BLaER1 (cell line): ENCODE measurements around the gene IQGAP2.
"Not testable (repeated sequence)": the region's sequence is repeated elsewhere in the genome, so short reads cannot be mapped to it uniquely, and the experiment has no call there.

ENCODE experiments used
- H3K27ac ChIP-seq: shearing (Covaris generic); formaldehyde crosslinking; 2 replicates; pipeline ENCODE4 v1.8.1; 2022
- H3K27me3 ChIP-seq: shearing (Covaris generic); formaldehyde crosslinking; 2 replicates; pipeline ENCODE4 v1.8.1; 2022
- H3K36me3 ChIP-seq: shearing (Covaris generic); formaldehyde crosslinking; 2 replicates; pipeline ENCODE4 v1.8.1; 2022
- H3K4me1 ChIP-seq: shearing (Covaris generic); formaldehyde crosslinking; 2 replicates; pipeline ENCODE4 v1.8.1; 2022
- H3K4me2 ChIP-seq: shearing (Covaris generic); formaldehyde crosslinking; 2 replicates; pipeline ENCODE4 v1.8.1; 2022
- H3K4me3 ChIP-seq: shearing (Covaris generic); formaldehyde crosslinking; 2 replicates; pipeline ENCODE4 v1.8.1; 2022
- H3K9ac ChIP-seq: shearing (Covaris generic); formaldehyde crosslinking; 2 replicates; pipeline ENCODE4 v1.8.1; 2022
- H3K9me3 ChIP-seq: shearing (Covaris generic); formaldehyde crosslinking; 2 replicates; pipeline ENCODE4 v1.8.1; 2022
- H4K20me1 ChIP-seq: shearing (Covaris generic); formaldehyde crosslinking; 2 replicates; pipeline ENCODE4 v1.8.1; 2022
- Cebpa-rat ChIP-seq: shearing (Covaris generic); IDR thresholded peaks from 2 replicates; pipeline ENCODE4 v1.8.1; 2022

IQGAP2 gene

GRCh38 chr5:76664079-76664478 is 261.0 kb downstream of the IQGAP2 start:
- no peak for TF ChIP-seq Cebpa-rat
- Histone ChIP-seq H3K27me3 (no peaks in the 10 kb centered on the region), H3K27ac (no peak overlapping the region), H3K9ac (no peak overlapping the region), H3K4me3 (no peak overlapping the region), H3K4me1 (no peaks in the 10 kb centered on the region), H3K36me3 (peaks cover 75% of the 10 kb centered on the region), H3K4me2 (no peak overlapping the region), H3K9me3 (no peaks in the 10 kb centered on the region), H4K20me1 (no peaks in the 10 kb centered on the region)

- Histone ChIP-seq H3K9ac (no peak overlapping the region), H3K4me3 (no peak overlapping the region), H4K20me1 (no peaks in the 10 kb centered on the region), H3K4me1 (no peaks in the 10 kb centered on the region), H3K36me3 (peaks cover 86% of the 10 kb centered on the region), H3K4me2 (no peak overlapping the region), H3K9me3 (no peaks in the 10 kb centered on the region), H3K27me3 (no peaks in the 10 kb centered on the region), H3K27ac (no peak overlapping the region)
- TF ChIP-seq Cebpa-rat = no peak
Observed at GRCh38 chr5:76667495-76667894, 264.4 kb downstream of the IQGAP2 start.

- Histone ChIP-seq H4K20me1 (no peaks in the 10 kb centered on the region), H3K27ac (no peak overlapping the region), H3K4me3 (no peak overlapping the region), H3K4me2 (no peak overlapping the region), H3K9ac (no peak overlapping the region), H3K27me3 (no peaks in the 10 kb centered on the region), H3K36me3 (peaks cover 87% of the 10 kb centered on the region), H3K9me3 (no peaks in the 10 kb centered on the region), H3K4me1 (no peaks in the 10 kb centered on the region)
- TF ChIP-seq Cebpa-rat = no peak
Observed at GRCh38 chr5:76669245-76669644, 266.2 kb downstream of the IQGAP2 start.

- H3K9me3 ChIP-seq = no peaks in the 10 kb centered on the region
- no peaks in the 10 kb centered on the region for H4K20me1 ChIP-seq
- H3K4me2 ChIP-seq = no peak overlapping the region
- H3K27ac ChIP-seq = no peak overlapping the region
- H3K27me3 ChIP-seq = no peaks in the 10 kb centered on the region
- no peaks in the 10 kb centered on the region for H3K4me1 ChIP-seq
- H3K9ac ChIP-seq = no peak overlapping the region
- peaks cover 87% of the 10 kb centered on the region for H3K36me3 ChIP-seq
- H3K4me3 ChIP-seq = no peak overlapping the region
- no peak for TF ChIP-seq Cebpa-rat
Observed at GRCh38 chr5:76670508-76670907, 267.4 kb downstream of the IQGAP2 start.

GRCh38 chr5:76672242-76672641 is 269.2 kb downstream of the IQGAP2 start:
- Histone ChIP-seq H3K4me1 (no peaks in the 10 kb centered on the region), H3K9me3 (no peaks in the 10 kb centered on the region), H4K20me1 (no peaks in the 10 kb centered on the region), H3K4me3 (no peak overlapping the region), H3K36me3 (peaks cover 90% of the 10 kb centered on the region), H3K9ac (no peak overlapping the region), H3K27ac (no peak overlapping the region), H3K4me2 (no peak overlapping the region), H3K27me3 (no peaks in the 10 kb centered on the region)
- no peak for TF ChIP-seq Cebpa-rat

GRCh38 chr5:76673125-76673524 is 270.0 kb downstream of the IQGAP2 start:
- Histone ChIP-seq H3K4me1 (no peaks in the 10 kb centered on the region), H3K27me3 (no peaks in the 10 kb centered on the region), H3K4me3 (no peak overlapping the region), H3K9ac (no peak overlapping the region), H3K9me3 (no peaks in the 10 kb centered on the region), H3K36me3 (peaks cover 90% of the 10 kb centered on the region), H4K20me1 (no peaks in the 10 kb centered on the region), H3K27ac (no peak overlapping the region), H3K4me2 (no peak overlapping the region)
- TF ChIP-seq Cebpa-rat = no peak

- H3K27ac ChIP-seq = no peak overlapping the region
- H3K27me3 ChIP-seq = no peaks in the 10 kb centered on the region
- no peaks in the 10 kb centered on the region for H3K4me1 ChIP-seq
- TF ChIP-seq Cebpa-rat = no peak
- no peak overlapping the region for H3K4me3 ChIP-seq
- H3K9me3 ChIP-seq = no peaks in the 10 kb centered on the region
- peaks cover 96% of the 10 kb centered on the region for H3K36me3 ChIP-seq
- H3K4me2 ChIP-seq = no peak overlapping the region
- H4K20me1 ChIP-seq = no peaks in the 10 kb centered on the region
- H3K9ac ChIP-seq = no peak overlapping the region
Observed at GRCh38 chr5:76674330-76675066, 271.4 kb downstream of the IQGAP2 start.

- H3K4me2 ChIP-seq = no peak overlapping the region
- no peaks in the 10 kb centered on the region for H3K9me3 ChIP-seq
- H3K4me1 ChIP-seq = no peaks in the 10 kb centered on the region
- peaks cover 96% of the 10 kb centered on the region for H3K36me3 ChIP-seq
- H3K27me3 ChIP-seq = no peaks in the 10 kb centered on the region
- H3K4me3 ChIP-seq = no peak overlapping the region
- no peak for TF ChIP-seq Cebpa-rat
- no peaks in the 10 kb centered on the region for H4K20me1 ChIP-seq
- H3K27ac ChIP-seq = no peak overlapping the region
- no peak overlapping the region for H3K9ac ChIP-seq
Observed at GRCh38 chr5:76675364-76675763, 272.3 kb downstream of the IQGAP2 start.

GRCh38 chr5:76677849-76678472 is 274.9 kb downstream of the IQGAP2 start:
- no peaks in the 10 kb centered on the region for H3K27me3 ChIP-seq
- no peak for TF ChIP-seq Cebpa-rat
- no peak overlapping the region for H3K9ac ChIP-seq
- no peak overlapping the region for H3K4me2 ChIP-seq
- H3K27ac ChIP-seq = no peak overlapping the region
- no peaks in the 10 kb centered on the region for H4K20me1 ChIP-seq
- H3K4me3 ChIP-seq = no peak overlapping the region
- peaks cover 14% of the 10 kb centered on the region for H3K4me1 ChIP-seq
- peaks cover 81% of the 10 kb centered on the region for H3K36me3 ChIP-seq
- no peaks in the 10 kb centered on the region for H3K9me3 ChIP-seq

- no peak for TF ChIP-seq Cebpa-rat
- Histone ChIP-seq H3K27ac (no peak overlapping the region), H3K4me3 (no peak overlapping the region), H4K20me1 (no peaks in the 10 kb centered on the region), H3K4me1 (peaks cover 27% of the 10 kb centered on the region), H3K9ac (no peak overlapping the region), H3K27me3 (no peaks in the 10 kb centered on the region), H3K36me3 (peaks cover 74% of the 10 kb centered on the region), H3K4me2 (no peak overlapping the region), H3K9me3 (no peaks in the 10 kb centered on the region)
Observed at GRCh38 chr5:76679231-76679630, 276.1 kb downstream of the IQGAP2 start.

GRCh38 chr5:76680826-76681225 is 277.7 kb downstream of the IQGAP2 start:
- H3K27me3 ChIP-seq, H3K4me3 ChIP-seq, H3K4me2 ChIP-seq, H3K27ac ChIP-seq, H3K9ac ChIP-seq, H4K20me1 ChIP-seq, H3K9me3 ChIP-seq: not testable (repeated sequence)
- H3K4me1 ChIP-seq = peaks cover 42% of the 10 kb centered on the region
- H3K36me3 ChIP-seq = peaks cover 63% of the 10 kb centered on the region
